GM18499 (cell line): ENCODE data around the gene POU4F3.

Experiments used
- ATAC-seq: cut with Tn5 transposase; IDR thresholded peaks from one replicate; pipeline ENCODE4 v1.9.1; 2021; ENCODE audit warnings: moderate number of reproducible peaks; ENCODE audit not compliant: insufficient read depth, unreplicated experiment

Gene POU4F3

GRCh38 chr5:146339715-146340259 lies 1.1 kb downstream of the POU4F3 start:
- ATAC-seq = no peak

- ATAC-seq = no peak
Observed at GRCh38 chr5:146340260-146341081, 1.8 kb downstream of the POU4F3 start.

GRCh38 chr5:146341854-146342253 lies 3.2 kb downstream of the POU4F3 start:
- no peak for ATAC-seq

GRCh38 chr5:146342519-146342881 lies 3.9 kb downstream of the POU4F3 start:
- no peak for ATAC-seq

- no peak for ATAC-seq
Observed at GRCh38 chr5:146342882-146343865, 4.5 kb downstream of the POU4F3 start.

- ATAC-seq = no peak
Observed at GRCh38 chr5:146344155-146345118, 5.8 kb downstream of the POU4F3 start.

- ATAC-seq = no peak
Observed at GRCh38 chr5:146345240-146345577, 6.6 kb downstream of the POU4F3 start.

GRCh38 chr5:146345578-146346366 lies 7.1 kb downstream of the POU4F3 start:
- ATAC-seq = no peak

- no peak for ATAC-seq
Observed at GRCh38 chr5:146357126-146357525, 18.5 kb downstream of the POU4F3 start.

GRCh38 chr5:146359836-146360235 lies 21.2 kb downstream of the POU4F3 start:
- ATAC-seq = no peak

GRCh38 chr5:146363161-146363874 lies 24.7 kb downstream of the POU4F3 start:
- no peak for ATAC-seq

- ATAC-seq = no peak
Observed at GRCh38 chr5:146365618-146366017, 27.0 kb downstream of the POU4F3 start.

- no peak for ATAC-seq
Observed at GRCh38 chr5:146366904-146367303, 28.3 kb downstream of the POU4F3 start.

GRCh38 chr5:146368137-146368536 lies 29.5 kb downstream of the POU4F3 start:
- ATAC-seq = no peak

- no peak for ATAC-seq
Observed at GRCh38 chr5:146369691-146370090, 31.1 kb downstream of the POU4F3 start.

GRCh38 chr5:146376821-146377220 lies 38.2 kb downstream of the POU4F3 start:
- ATAC-seq = no peak

- no peak for ATAC-seq
Observed at GRCh38 chr5:146378986-146379385, 40.3 kb downstream of the POU4F3 start.

- ATAC-seq = no peak
Observed at GRCh38 chr5:146380714-146381113, 42.1 kb downstream of the POU4F3 start.

GRCh38 chr5:146388386-146388785 lies 49.7 kb downstream of the POU4F3 start:
- no peak for ATAC-seq
